Measurements from ENCODE around the gene RFESD. TPM values are rescaled to one million over a fixed set of nuclear protein-coding genes. Genes with fewer than 3 reads are reported as not detected.

The RFESD gene
- total RNA-seq, 4 donors from 2014 or later, result 0.11 to 3.6 (median 1.0) TPM

GRCh38 chr5:95617057-95617456 lies 29.5 kb upstream of the RFESD start:
- no peaks in the 10 kb centered on the region for H3K36me3 ChIP-seq
- no peak for TF ChIP-seq CTCF (IDR thresholded peaks at IDR 0.05)
- no peak for TF ChIP-seq POLR2A (IDR thresholded peaks at IDR 0.05)
- peaks cover 0 to 31% (median 0%) of the 10 kb centered on the region in 4 donors for H3K27me3 ChIP-seq
- no peak for DNase-seq
- peaks cover 11 to 30% (median 19%) of the 10 kb centered on the region in 3 donors for H3K4me1 ChIP-seq
- no peak overlapping the region for H3K4me3 ChIP-seq
- no peak overlapping the region for H3K27ac ChIP-seq
- no peaks in the 10 kb centered on the region for H3K9me3 ChIP-seq
- 58 to 68% methylated on average over 5 of the region's 5 CpGs for WGBS, 2 donors
- intact Hi-C loops (cut with DNase I), result no loop called here

- Histone ChIP-seq H3K27me3 (peaks cover 0 to 31% (median 0%) of the 10 kb centered on the region in 4 donors), H3K4me3 (peak overlapping the region in 1 of 4 donors; percentile 79), H3K36me3 (no peaks in the 10 kb centered on the region), H3K4me1 (peaks cover 11 to 31% (median 19%) of the 10 kb centered on the region in 3 donors), H3K27ac (no peak overlapping the region), H3K9me3 (no peaks in the 10 kb centered on the region)
- intact Hi-C loops (cut with DNase I), result no loop called here
- TF ChIP-seq CTCF (IDR thresholded peaks at IDR 0.05) (no peak), POLR2A (IDR thresholded peaks at IDR 0.05) (no peak)
- WGBS, 2 donors, result 71 to 86% methylated on average over 4 of the region's 4 CpGs
- no peak for DNase-seq
These were observed 27.5 kb upstream of the RFESD start for GRCh38 chr5:95619096-95619495.

- no peak for TF ChIP-seq POLR2A (IDR thresholded peaks at IDR 0.05)
- TF ChIP-seq CTCF (IDR thresholded peaks at IDR 0.05), result no peak
- Histone ChIP-seq H3K36me3 (no peaks in the 10 kb centered on the region), H3K27ac (no peak overlapping the region), H3K4me3 (peak overlapping the region; percentile 47 to 79 (median 58)), H3K27me3 (peaks cover 0 to 31% (median 0%) of the 10 kb centered on the region in 4 donors), H3K4me1 (peaks cover 11 to 31% (median 19%) of the 10 kb centered on the region in 3 donors), H3K9me3 (no peaks in the 10 kb centered on the region)
- no peak for DNase-seq
- WGBS, 2 donors, result 15 to 27% methylated on average over 18 to 19 of the region's 19 CpGs
- intact Hi-C loops (cut with DNase I), result no loop called here
These were observed 27.0 kb upstream of the RFESD start for GRCh38 chr5:95619514-95620029.

- TF ChIP-seq CTCF (IDR thresholded peaks at IDR 0.05), result peak in 1 of 6 experiments; percentile 14
- no peak for TF ChIP-seq POLR2A (IDR thresholded peaks at IDR 0.05)
- peaks cover 11 to 31% (median 19%) of the 10 kb centered on the region in 3 donors for H3K4me1 ChIP-seq
- no peaks in the 10 kb centered on the region for H3K36me3 ChIP-seq
- no peaks in the 10 kb centered on the region for H3K9me3 ChIP-seq
- DNase-seq, result peak; percentile 6
- H3K27me3 ChIP-seq, result peaks cover 0 to 31% (median 0%) of the 10 kb centered on the region in 4 donors
- peak within 1 kb of the TSS; percentile 16 to 46 (median 42) for H3K27ac ChIP-seq
- peak within 1 kb of the TSS; percentile 47 to 79 (median 58) for H3K4me3 ChIP-seq
- intact Hi-C loops (cut with DNase I), result no loop called here
- WGBS, 2 donors, result 0 to 5% methylated on average over 17 to 21 of the region's 85 CpGs
These were observed 26.3 kb upstream of the RFESD start, which contains the start of gene GPR150 for GRCh38 chr5:95620030-95620869. Gene GPR150, plus strand, starts transcription at chr5:95620087. Its CDS starts 189 bp downstream, at chr5:95620276.
